BLaER1 (cell line): ENCODE data around the gene TRAPPC5.
A peak's percentile ranks its signal among the peaks of the same experiment; 100 is the strongest.

Source experiments
- H3K27ac ChIP-seq: shearing (Covaris generic); formaldehyde crosslinking; 2 replicates; pipeline ENCODE4 v1.8.1; 2022
- H3K27me3 ChIP-seq: shearing (Covaris generic); formaldehyde crosslinking; 2 replicates; pipeline ENCODE4 v1.8.1; 2022
- H3K36me3 ChIP-seq: shearing (Covaris generic); formaldehyde crosslinking; 2 replicates; pipeline ENCODE4 v1.8.1; 2022
- H3K4me1 ChIP-seq: shearing (Covaris generic); formaldehyde crosslinking; 2 replicates; pipeline ENCODE4 v1.8.1; 2022
- H3K4me2 ChIP-seq: shearing (Covaris generic); formaldehyde crosslinking; 2 replicates; pipeline ENCODE4 v1.8.1; 2022
- H3K4me3 ChIP-seq: shearing (Covaris generic); formaldehyde crosslinking; 2 replicates; pipeline ENCODE4 v1.8.1; 2022
- H3K9ac ChIP-seq: shearing (Covaris generic); formaldehyde crosslinking; 2 replicates; pipeline ENCODE4 v1.8.1; 2022
- H3K9me3 ChIP-seq: shearing (Covaris generic); formaldehyde crosslinking; 2 replicates; pipeline ENCODE4 v1.8.1; 2022
- H4K20me1 ChIP-seq: shearing (Covaris generic); formaldehyde crosslinking; 2 replicates; pipeline ENCODE4 v1.8.1; 2022
- Cebpa-rat ChIP-seq: shearing (Covaris generic); IDR thresholded peaks from 2 replicates; pipeline ENCODE4 v1.8.1; 2022

TRAPPC5 gene

DNA sequence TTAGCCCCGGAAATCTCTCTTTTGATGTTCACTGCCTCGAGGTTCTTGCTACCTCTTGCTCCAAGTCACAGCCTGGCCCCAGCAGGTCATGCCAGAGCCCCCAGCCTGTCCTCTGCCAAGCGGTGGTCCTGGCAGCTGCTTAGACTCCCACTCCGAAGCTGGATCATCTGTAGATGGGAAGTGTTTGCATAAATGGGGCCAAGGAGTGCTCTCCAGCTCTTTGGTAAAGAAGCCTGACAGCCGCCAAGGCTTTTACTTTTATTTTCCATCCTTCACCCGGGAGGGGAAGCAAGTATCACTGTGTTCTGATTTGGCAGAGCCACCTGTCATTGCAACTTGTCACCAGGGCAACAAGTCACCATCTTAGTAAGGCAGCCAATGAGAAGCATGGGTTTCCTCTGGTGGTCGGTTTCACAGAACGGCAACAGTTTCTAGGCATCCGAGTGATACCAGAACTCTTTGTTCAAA, 22.4 kb upstream of the TRAPPC5 start:
- Histone ChIP-seq H3K9ac (no peak overlapping the region), H3K4me3 (no peak overlapping the region), H3K36me3 (no peaks in the 10 kb centered on the region), H4K20me1 (no peaks in the 10 kb centered on the region), H3K27me3 (no peaks in the 10 kb centered on the region), H3K9me3 (no peaks in the 10 kb centered on the region), H3K4me1 (peaks cover 40% of the 10 kb centered on the region), H3K4me2 (peak overlapping the region; percentile 68), H3K27ac (no peak overlapping the region)
- TF ChIP-seq Cebpa-rat, result no peak

DNA sequence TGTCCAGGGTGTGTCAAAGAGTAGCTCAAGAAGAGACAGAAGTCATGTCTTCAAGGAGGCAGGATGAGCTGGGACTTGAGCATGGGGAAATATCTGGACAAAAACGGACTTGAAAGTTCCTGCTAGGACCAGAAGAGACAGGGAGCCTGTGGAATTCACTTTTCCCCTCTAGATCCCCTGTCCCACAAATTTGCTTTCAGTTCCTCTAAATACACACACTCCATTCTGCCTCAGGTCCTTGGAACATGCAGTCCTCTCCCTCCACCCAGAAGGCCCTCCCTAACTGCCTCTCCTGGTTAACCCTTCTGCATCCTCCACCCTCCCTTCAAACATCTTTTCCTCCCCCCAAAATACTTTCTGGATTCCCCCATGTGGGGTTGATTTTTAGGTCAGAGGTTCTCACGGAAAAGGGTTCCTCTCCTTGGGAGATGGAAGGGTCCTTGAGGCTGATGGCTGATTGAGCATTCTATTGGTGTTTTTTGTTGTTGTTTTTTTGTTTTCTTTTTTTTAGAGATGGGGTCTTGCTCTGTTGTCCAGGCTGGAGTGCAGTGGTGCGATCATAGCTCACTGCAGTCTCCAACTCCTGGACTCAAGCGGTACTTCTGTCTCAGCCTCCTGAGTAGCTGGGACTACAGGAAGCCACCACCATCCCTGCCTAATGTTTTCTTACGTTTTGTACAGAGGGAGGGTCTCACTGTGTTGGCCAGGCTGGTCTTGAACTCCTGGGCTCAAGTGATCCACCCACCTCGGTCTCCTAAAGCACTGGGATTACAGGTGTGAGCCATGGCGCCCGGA, 18.7 kb upstream of the TRAPPC5 start:
- TF ChIP-seq Cebpa-rat, result no peak
- Histone ChIP-seq H3K4me2 (no peak overlapping the region), H3K27me3 (no peaks in the 10 kb centered on the region), H3K27ac (no peak overlapping the region), H3K9me3 (no peaks in the 10 kb centered on the region), H3K4me3 (no peak overlapping the region), H3K36me3 (no peaks in the 10 kb centered on the region), H4K20me1 (no peaks in the 10 kb centered on the region), H3K9ac (no peak overlapping the region), H3K4me1 (peaks cover 29% of the 10 kb centered on the region)

DNA sequence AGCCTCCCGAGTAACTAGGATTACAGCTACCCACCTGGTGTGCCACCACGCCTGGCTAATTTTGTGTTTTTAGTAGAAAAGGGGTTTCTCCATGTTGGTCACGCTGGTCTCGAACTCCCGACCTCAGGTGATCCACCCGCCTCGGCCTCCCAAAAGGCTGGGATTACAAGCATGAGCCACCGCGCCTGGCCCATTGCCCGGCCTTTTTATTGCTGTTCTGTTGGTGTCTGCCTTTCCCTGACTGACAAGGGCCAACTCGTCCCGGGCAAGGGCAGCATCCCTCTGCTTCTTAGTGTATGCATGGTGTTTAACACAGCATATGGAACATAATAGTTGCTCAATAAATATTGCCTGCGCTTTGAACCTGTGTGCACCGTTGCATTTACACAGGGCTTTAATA, 18.0 kb upstream of the TRAPPC5 start:
- no peaks in the 10 kb centered on the region for H3K36me3 ChIP-seq
- H3K9ac ChIP-seq, result no peak overlapping the region
- H3K27ac ChIP-seq, result no peak overlapping the region
- peaks cover 22% of the 10 kb centered on the region for H3K4me1 ChIP-seq
- TF ChIP-seq Cebpa-rat, result no peak
- no peaks in the 10 kb centered on the region for H3K9me3 ChIP-seq
- H3K4me2 ChIP-seq, result no peak overlapping the region
- H4K20me1 ChIP-seq, result no peaks in the 10 kb centered on the region
- H3K4me3 ChIP-seq, result no peak overlapping the region
- H3K27me3 ChIP-seq, result no peaks in the 10 kb centered on the region

DNA sequence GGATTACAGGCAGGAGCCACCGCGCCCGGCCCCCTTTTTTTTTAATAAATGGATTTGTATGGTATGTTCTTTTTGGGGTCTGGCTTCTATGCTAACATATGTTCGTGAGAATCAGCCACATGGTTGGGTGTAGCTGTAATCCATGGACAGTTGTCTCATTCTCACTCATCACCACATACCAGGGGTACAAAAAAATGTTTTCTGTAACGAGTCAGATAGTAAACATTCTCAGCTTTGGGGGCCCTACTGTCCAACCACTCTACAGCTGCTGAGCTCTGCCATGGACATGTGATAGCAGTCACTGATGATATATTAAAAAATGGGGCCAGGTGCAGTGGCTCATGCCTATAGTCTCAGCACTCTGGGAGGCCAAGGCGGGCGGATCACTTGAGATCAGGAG, 16.9 kb upstream of the TRAPPC5 start:
- no peaks in the 10 kb centered on the region for H3K9me3 ChIP-seq
- no peak for TF ChIP-seq Cebpa-rat
- H3K4me2 ChIP-seq, result no peak overlapping the region
- no peak overlapping the region for H3K4me3 ChIP-seq
- H3K4me1 ChIP-seq, result peaks cover 17% of the 10 kb centered on the region
- H3K36me3 ChIP-seq, result no peaks in the 10 kb centered on the region
- no peak overlapping the region for H3K27ac ChIP-seq
- no peak overlapping the region for H3K9ac ChIP-seq
- H4K20me1 ChIP-seq, result no peaks in the 10 kb centered on the region
- H3K27me3 ChIP-seq, result no peaks in the 10 kb centered on the region

DNA sequence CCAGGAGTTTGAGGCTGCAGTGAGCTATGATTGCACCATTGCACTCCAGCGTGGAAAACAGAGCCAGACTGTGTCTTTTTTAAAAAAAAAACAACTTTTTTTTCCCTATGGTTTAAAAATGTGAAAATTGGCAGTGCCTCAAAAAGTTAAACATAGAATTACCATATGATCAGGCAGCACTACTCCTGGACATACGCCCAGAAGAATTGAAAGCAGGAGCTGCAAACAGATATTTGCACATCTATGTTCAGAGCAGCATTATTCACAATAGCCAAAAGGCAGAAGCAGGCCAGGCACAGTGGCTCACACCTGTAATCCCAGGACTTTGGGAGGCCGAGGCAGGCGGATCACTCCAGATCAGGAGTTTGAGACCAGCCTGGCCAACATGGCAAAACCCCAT, 15.6 kb upstream of the TRAPPC5 start:
- H3K4me3 ChIP-seq, result no peak overlapping the region
- H3K27me3 ChIP-seq, result no peaks in the 10 kb centered on the region
- H3K4me1 ChIP-seq, result peaks cover 27% of the 10 kb centered on the region
- no peaks in the 10 kb centered on the region for H3K36me3 ChIP-seq
- H3K4me2 ChIP-seq, result no peak overlapping the region
- H3K9me3 ChIP-seq, result no peaks in the 10 kb centered on the region
- TF ChIP-seq Cebpa-rat, result no peak
- H4K20me1 ChIP-seq, result no peaks in the 10 kb centered on the region
- no peak overlapping the region for H3K27ac ChIP-seq
- no peak overlapping the region for H3K9ac ChIP-seq

DNA sequence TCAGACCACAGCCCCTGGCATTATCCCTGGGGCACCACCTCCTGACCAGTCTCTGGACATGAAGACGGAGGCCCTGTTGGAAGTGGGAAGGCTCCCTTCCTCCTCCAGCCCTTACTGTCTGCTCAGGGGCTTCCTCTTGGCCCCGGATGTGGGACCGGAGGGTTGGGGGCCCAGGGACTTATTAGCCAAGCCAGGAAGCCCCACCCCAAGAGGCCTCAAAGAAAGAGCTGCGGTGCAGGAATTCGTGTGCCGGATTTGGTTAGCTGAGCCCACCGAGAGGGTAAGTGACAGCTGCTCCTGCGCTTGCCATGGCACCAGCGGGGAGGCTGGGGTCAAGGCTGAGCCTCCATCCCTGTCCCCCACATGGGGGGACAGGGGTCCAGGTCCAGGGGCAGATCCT, 11.8 kb upstream of the TRAPPC5 start, which contains the start of gene RETN:
Gene RETN (plus strand): TSS at position 208 of the 400 bp plus-strand sequence. CDS start 278 bp downstream, outside the sequence.
- H3K4me1 ChIP-seq, result peaks cover 30% of the 10 kb centered on the region
- no peaks in the 10 kb centered on the region for H3K36me3 ChIP-seq
- peaks cover 2% of the 10 kb centered on the region; the same call in 1 of the 2 replicates for H3K9me3 ChIP-seq
- H3K4me3 ChIP-seq, result peak within 1 kb of the TSS; percentile 25; the same call in 1 of the 2 replicates
- H3K27me3 ChIP-seq, result no peaks in the 10 kb centered on the region
- H3K27ac ChIP-seq, result no peak within 1 kb of the TSS
- TF ChIP-seq Cebpa-rat, result no peak
- peak within 1 kb of the TSS; percentile 94 for H3K4me2 ChIP-seq
- H3K9ac ChIP-seq, result no peak within 1 kb of the TSS
- no peaks in the 10 kb centered on the region for H4K20me1 ChIP-seq

DNA sequence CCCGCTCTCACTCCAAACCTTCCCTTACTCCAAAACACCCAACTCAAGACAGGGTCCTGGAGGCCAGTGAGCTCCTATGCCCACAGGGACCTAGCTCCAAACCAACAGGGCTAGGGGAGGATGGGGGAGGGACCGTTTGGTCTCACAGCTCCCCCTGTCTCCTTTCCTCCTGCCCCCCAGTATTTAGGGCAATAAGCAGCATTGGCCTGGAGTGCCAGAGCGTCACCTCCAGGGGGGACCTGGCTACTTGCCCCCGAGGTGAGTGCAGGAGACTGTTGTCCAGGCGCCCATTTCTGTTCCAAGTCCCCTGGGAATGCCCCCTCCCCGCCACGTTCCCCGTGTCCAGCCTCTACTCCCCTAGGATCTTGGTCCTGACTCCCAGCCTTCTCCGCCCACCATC, 11.0 kb upstream of the TRAPPC5 start:
- Histone ChIP-seq H3K4me2 (peak overlapping the region; percentile 94), H3K27ac (no peak overlapping the region), H4K20me1 (no peaks in the 10 kb centered on the region), H3K4me1 (peaks cover 38% of the 10 kb centered on the region), H3K27me3 (no peaks in the 10 kb centered on the region), H3K9me3 (peaks cover 7% of the 10 kb centered on the region; the same call in 1 of the 2 replicates), H3K9ac (no peak overlapping the region), H3K4me3 (no peak overlapping the region), H3K36me3 (no peaks in the 10 kb centered on the region)
- no peak for TF ChIP-seq Cebpa-rat

DNA sequence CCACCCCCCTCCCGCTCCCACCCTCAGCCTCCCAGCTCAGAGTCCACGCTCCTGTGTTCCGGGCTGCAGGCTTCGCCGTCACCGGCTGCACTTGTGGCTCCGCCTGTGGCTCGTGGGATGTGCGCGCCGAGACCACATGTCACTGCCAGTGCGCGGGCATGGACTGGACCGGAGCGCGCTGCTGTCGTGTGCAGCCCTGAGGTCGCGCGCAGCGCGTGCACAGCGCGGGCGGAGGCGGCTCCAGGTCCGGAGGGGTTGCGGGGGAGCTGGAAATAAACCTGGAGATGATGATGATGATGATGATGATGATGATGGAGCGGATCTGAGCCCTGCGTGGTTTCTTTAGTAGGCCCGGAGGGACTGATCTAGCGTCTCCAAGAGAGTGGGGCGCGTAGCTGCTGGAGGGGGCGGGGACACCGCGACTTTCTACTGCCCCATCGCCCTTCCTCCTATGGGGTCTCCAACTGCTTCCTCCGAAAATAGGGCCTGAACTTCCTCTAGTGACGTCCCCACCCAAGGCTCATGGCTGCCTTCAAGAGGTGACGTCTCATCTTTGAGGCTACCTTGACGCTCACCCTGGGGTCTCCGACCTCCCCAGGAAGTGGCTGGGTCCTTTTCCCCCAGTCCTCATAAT, 10.4 kb upstream of the TRAPPC5 start:
- H3K36me3 ChIP-seq, result no peaks in the 10 kb centered on the region
- H3K9me3 ChIP-seq, result peaks cover 7% of the 10 kb centered on the region; the same call in 1 of the 2 replicates
- H4K20me1 ChIP-seq, result no peaks in the 10 kb centered on the region
- H3K4me3 ChIP-seq, result peak overlapping the region; percentile 57
- peak overlapping the region; percentile 41; the same call in 1 of the 2 replicates for H3K27ac ChIP-seq
- H3K27me3 ChIP-seq, result no peaks in the 10 kb centered on the region
- no peak for TF ChIP-seq Cebpa-rat
- peak overlapping the region; percentile 94 for H3K4me2 ChIP-seq
- H3K4me1 ChIP-seq, result peaks cover 45% of the 10 kb centered on the region
- H3K9ac ChIP-seq, result no peak overlapping the region

DNA sequence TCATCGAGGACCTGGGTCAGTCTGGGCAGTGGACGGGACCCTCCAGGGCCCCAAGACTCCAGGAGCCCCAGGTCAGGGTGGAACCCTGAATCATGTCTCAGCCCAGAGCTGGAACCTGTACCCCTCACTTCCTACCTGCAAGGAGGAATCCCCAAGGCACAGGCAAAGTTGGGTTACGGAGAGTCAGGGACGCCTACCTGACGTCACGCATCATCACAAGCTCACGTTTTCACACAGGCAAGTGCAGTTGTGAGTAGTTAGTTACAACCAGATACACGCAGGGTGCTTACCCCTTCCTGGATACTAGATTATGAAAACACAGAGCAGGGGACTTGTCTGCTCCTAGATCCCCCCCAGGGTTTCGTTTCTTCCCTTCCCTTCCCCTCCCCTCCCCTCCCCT, 9.8 kb upstream of the TRAPPC5 start:
- H3K4me3 ChIP-seq, result peak overlapping the region; percentile 57
- no peak for TF ChIP-seq Cebpa-rat
- H3K4me1 ChIP-seq, result peaks cover 50% of the 10 kb centered on the region
- peak overlapping the region; percentile 41; the same call in 1 of the 2 replicates for H3K27ac ChIP-seq
- H4K20me1 ChIP-seq, result no peaks in the 10 kb centered on the region
- H3K9me3 ChIP-seq, result peaks cover 7% of the 10 kb centered on the region; the same call in 1 of the 2 replicates
- H3K4me2 ChIP-seq, result peak overlapping the region; percentile 94
- no peaks in the 10 kb centered on the region for H3K27me3 ChIP-seq
- H3K36me3 ChIP-seq, result no peaks in the 10 kb centered on the region
- H3K9ac ChIP-seq, result no peak overlapping the region

DNA sequence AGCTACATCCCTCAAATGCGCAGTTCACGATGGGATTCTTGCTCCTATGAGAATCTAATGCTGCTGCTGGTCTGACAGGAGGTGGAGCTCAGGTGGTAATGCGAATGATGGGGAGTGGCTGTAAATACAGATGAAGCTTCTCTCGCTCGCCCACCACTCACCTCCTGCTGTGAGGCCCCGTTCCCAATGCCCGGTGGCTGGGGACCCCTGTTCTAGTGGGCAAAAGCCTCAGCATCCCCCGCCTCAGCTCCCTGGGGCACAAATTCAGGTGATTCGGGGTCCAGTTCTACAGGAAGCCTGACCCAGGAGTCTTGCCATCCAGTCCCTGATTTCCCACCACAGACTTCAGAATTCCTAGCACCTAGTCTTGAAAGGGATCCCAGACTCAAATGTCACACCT, 8.1 kb upstream of the TRAPPC5 start:
- peaks cover 11% of the 10 kb centered on the region for H4K20me1 ChIP-seq
- H3K4me3 ChIP-seq, result no peak overlapping the region
- peaks cover 67% of the 10 kb centered on the region for H3K4me1 ChIP-seq
- no peak overlapping the region for H3K4me2 ChIP-seq
- H3K9ac ChIP-seq, result no peak overlapping the region
- H3K36me3 ChIP-seq, result no peaks in the 10 kb centered on the region
- no peak overlapping the region for H3K27ac ChIP-seq
- no peak for TF ChIP-seq Cebpa-rat
- H3K9me3 ChIP-seq, result peaks cover 7% of the 10 kb centered on the region; the same call in 1 of the 2 replicates
- peaks cover 4% of the 10 kb centered on the region; the same call in 1 of the 2 replicates for H3K27me3 ChIP-seq
